Stimulated activated CD8-positive, alpha-beta memory T cell treated with anti-CD3 and anti-CD28 coated beads, Interleukin-2, amount 100 ng/mL, for 1 hour (primary cell): Measurements from ENCODE around the gene ZFYVE19.

ENCODE experiments used
- DNase-seq, 2 donors: peaks; one replicate each; pipeline ENCODE4 v3.0.0-alpha.2; 2020; ENCODE audit warnings: low read depth in 2 of 2

The ZFYVE19 gene

DNA sequence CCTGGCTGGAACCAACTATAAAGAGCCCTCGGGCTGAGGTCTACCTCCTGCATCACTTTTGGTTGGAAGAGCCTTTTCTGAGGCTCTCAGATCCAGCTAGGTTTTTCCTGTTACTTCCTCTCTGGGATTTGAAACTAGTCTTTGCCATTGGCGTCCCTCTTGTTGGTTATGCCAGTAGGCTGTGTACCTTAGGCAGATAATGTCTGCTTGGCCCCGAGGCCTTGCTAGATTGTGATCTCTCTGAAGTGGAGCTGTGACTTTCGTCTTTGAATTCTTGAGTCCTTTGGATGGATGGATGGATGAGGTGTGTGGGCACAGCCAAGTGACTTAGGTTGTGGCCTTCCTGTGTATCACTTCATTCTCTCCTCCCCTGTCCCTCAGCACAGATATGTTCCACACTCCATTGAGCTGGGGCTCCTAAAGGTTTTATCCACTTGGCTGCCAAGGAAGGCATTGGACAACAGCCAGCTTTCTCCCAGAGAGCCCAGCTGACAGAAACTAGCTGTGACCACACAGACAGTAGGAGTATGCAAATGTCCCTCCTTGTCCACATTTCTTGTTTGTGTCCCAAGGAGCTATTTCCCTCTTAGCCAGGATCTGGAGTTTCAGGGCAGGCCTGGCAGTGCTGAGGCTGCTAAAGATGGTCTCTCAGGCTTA, 8.3 kb downstream of the ZFYVE19 start:
- DNase-seq: no peak

DNA sequence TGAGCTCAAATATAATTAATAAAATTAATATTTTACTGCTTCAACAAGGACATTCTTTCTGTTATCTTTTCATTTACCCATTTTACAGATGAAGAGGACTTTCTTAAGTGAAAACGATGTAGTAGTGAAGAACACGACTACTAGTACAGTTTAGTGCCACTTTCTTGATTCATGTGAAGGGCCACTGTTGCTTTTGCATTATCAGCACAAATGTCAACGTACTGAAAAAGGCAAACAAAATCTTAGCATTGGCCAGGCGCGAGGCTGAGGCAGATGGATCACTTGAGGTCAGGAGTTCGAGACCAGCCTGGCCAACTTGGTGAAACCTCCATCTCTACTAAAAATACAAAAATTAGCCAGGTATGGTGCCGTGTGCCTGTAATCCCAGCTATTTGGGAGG, 12.2 kb downstream of the ZFYVE19 start:
- no peak for DNase-seq

DNA sequence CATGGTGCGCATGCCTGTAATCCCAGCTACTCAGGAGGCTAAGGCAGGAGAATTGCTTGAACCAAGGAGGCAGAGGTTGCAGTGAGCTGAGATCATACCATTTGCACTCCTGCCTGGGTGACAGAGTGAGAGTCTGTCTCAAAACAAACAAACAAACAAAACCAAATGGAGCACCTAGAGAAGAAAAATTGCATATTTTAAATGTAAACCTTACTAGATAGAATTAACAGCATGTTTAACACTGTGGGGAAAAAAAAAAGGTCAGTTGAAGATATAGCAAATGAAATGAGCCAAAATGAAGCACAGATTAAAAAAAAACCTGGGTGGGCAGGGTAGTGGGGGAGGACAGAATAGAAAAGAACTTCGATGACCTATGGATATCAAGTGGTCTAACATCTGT, 14.3 kb downstream of the ZFYVE19 start:
- no peak for DNase-seq

DNA sequence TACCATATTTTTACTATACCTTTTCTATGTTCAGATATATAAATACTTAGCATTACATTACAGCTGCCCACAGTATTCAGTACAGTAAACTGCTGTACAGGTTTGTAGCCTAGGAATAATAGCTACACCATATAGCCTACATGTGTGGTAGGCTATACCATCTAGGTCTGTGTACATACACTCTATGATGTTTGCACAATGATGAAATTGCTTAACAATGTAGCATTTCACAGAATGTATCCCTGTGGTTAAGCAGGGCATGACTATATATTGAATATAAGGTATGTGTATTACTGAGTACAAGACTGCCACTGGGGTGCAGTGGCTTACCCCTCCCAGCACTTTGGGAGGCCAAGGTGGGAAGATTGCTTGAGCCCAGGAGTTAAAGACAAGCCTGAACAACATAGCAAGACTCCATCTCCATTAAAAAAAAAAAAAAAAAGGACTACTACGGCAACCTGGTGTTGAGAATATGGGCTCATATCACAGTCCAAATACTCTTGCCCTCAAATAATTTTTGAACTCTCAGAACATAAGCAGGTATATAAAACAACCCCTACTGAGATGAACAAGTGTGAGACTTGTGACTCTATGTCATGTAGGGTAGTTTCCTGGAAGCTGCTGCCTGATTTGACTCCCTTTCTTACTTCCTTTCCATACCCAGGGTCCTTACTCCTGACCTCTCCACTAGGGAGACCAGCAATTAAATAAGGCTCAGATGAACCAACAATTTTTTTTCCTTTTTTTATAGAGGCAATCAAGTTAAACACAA, 16.9 kb downstream of the ZFYVE19 start:
- DNase-seq: no peak

DNA sequence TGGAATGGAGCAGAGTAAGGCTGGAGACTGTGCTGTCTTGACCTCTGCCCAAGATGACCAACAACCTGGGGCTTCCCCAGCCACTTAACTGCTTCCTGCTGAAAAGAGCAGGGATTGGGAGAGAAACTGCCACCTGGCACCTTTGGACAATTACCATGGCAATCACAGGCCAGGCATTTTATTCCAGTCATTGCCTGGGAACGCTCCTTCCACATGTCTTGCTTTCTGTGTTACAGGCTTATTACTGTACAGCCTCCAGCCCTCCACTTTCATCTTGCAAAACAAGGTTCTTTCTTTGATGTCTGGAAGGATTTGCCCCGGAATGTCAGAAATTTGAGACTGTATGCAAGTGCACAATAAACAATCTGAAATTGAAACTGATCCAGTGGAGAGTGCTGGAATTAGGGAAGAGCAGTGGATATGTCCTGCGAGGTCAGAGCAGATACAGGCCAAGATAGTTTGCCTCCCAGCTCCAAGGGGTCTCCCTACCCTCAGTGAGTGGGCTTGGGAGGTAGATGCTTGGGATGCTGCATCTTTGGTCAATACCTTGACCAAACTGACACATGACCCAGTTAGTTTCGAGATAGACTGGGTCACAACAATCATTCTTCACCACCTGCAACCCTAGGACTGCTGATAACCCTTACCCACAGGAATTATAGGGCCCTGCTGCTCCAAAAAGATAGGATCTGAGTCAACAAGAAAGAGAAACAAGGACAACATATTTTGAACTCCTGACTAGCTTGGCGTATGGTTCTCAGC, 19.0 kb downstream of the ZFYVE19 start:
- DNase-seq: no peak

DNA sequence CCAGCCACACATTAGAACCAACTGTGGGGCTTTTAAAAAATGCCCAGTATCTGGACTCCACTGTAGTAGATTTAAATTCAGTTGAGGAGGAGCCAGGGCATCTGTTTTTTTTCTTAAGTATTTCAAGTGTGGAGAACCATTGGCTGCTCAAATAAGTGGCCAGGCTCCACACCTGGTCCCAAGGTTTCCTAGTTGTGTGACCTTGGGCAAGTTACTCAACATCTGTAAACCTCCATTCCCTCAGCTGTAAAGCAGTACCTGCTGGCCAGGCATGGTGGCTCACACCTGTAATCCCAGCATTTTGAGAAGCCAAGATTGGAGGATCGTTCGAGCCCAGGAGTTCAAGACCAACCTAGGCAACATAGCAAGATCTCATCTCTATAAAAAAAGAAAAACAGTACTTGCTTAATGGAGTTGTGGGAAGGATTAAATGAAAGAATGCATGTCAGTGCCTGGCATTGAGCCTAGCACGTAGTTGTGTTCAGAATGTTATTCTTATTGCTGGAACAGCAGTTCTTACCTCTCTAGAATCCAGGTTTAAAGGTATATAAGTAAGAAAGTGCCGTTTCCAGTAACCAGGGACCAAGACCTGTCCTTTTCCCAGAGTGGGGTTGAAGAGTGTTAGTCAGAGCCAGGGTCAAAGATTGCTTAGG, 19.7 kb downstream of the ZFYVE19 start:
- DNase-seq: no peak

DNA sequence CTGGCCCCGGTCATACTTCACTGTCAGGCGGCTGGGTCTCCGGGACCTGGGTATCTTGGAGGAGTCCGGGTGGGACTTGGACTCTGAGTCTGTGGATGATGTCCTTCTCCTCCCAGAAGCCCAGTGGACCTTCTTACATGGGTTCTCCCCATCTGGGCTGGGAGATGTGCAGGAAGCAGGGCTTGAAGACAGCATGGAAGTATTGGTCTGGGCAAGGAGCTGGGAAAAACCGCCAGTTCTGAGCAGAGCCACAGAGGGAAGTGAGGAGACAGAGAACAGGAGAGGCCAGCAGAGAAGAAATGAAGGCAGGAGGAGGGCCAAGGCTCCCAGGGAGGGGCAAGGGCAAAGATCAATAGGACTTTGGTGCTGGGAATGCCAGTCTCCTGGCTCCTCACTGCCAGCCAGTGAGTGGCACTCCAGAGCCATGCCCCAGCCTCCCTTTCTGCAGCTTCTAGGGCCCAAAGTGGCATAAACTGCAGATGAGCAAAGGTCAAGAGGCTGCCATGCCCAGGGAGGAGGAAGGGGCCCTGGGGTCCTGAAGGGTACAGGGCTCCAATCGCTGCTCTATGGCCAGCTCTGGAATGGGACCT, 21.7 kb downstream of the ZFYVE19 start, which contains the start of gene PPP1R14D:
PPP1R14D (minus strand) TSS at position 262 of the 590 bp plus-strand sequence; CDS start at position 195, 67 bp downstream.
- DNase-seq: no peak

DNA sequence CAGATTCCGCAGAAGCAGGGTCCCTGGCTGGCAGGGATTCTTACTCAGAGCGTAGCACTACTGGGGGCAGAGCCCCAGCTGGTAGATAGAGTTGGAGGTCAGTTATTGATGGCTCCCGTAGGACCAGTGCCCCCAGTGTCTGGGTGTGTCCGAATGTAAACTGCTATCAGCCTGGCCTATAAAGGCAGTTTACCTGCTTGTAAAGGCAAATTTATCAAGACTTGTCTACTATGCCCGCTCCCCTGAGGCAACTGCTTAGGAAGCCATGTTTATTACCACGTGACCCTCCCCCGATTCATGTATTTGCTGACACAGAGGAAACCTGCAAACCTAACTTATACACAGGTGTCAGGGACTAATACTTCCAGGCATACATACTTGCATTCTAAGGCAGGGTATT, 22.2 kb downstream of the ZFYVE19 start:
- no peak for DNase-seq

DNA sequence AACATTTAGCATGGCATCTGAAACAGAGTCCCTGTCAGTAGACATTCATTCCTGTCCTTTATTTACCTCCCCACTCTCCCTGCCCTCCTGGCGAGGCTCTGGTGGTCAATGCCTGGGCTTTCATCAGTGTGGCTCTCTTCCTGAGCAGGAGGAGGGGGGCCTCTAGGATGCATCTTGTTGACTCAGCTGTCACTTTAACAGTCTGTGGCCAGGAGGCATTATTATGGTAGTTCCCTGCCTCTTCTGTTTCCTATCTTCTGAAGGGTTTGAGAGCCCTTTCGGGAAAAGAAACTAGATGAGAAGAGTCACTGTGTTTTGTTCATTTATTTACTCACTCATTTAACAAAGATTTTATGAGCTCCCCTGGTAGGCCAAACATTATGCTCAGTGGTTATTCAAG, 24.0 kb downstream of the ZFYVE19 start:
- no peak for DNase-seq

DNA sequence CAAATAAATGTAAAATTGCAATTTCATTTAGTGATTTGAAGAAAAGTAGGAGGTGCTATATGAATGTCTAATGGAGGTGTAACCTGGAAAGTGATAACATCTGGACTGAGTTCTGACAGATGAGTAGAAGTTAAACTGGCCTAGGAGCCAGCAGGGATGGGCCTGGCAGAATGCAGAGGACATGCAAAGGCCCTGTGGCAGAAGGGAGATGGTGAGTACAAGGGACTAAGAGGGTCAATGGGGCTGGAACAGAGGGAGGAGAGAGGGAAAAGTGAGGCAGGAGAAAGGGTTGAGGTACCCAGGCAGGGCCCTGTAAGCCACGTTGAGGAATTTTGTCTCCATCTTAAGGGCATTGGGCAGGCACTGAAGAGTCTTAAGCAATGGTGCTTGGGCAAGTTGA, 25.0 kb downstream of the ZFYVE19 start:
- no peak for DNase-seq

DNA sequence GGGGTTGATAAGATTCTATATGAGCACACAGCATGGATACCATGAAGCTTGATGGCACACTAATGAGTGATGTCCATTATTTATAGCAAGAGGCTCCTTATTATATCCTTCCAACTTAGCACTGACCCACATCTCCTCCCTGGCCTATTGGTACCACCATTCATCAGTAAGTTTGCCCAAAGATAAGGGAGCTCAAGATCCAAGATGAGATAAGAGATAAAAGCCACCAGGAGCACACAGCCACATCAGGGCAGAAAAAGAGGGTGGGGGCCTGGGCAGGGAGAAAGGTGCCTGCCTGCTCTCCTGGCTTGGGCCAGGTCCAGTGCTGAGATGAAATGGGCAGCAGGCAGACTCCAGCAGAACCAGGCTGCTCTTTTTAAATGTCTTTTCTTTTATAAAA, 26.0 kb downstream of the ZFYVE19 start:
- no peak for DNase-seq

DNA sequence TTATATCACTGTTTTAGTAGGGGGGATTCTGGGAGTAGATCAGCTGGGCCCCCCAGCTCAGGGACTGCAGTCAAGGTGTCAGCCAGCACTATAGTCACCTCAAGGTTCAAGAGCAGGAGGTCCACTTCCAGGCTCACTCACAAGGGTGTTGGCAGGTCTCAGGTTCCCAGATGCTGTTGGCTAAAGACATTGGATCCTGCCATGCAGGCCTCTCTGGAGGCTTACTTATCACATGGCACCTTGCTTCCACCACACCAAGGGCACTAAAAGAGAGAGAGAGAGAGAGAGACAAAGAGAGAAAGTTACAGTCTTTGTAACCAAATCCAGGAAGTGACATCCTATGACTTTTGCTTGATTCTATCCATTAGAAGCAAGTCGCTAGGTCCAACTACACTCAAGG, 29.1 kb downstream of the ZFYVE19 start:
- no peak for DNase-seq

DNA sequence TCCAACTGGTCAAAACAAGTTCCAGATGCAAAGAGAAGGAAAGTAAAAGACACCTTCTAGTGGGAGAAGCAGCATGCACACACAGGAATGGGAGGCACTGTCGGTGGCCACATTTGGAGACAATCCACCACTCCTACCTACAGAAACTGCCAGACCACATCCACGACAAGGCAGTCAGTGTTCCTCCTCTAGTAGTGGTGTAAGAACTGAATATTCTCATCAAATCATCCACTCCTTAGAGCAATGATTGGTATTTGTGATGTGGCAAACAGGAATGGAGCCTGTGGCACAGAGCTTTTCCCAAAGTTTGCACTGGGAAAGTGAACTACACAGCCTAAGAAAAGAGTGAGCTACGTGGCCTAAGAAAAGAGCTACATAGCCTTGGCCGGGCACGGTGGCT, 31.9 kb downstream of the ZFYVE19 start:
- DNase-seq: no peak

DNA sequence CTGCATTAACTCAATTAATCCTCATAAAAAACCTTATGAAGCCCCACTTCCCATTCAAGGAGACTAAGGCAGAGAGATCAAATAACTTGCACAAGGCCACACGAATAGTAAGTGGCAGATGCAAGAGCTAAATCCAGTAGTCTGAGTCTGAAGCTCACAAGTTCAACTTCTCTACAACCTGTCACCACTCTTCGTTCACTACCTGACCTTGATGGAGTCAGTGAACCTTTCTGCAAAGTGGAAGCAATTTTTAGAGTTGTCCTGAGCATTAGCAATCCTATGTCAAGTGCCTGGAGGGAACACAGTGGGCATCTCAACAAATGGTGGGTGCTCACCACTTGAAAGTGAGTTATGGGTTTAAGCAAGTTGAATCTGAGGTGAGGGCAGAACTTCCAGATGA, 34.9 kb downstream of the ZFYVE19 start:
- no peak for DNase-seq

DNA sequence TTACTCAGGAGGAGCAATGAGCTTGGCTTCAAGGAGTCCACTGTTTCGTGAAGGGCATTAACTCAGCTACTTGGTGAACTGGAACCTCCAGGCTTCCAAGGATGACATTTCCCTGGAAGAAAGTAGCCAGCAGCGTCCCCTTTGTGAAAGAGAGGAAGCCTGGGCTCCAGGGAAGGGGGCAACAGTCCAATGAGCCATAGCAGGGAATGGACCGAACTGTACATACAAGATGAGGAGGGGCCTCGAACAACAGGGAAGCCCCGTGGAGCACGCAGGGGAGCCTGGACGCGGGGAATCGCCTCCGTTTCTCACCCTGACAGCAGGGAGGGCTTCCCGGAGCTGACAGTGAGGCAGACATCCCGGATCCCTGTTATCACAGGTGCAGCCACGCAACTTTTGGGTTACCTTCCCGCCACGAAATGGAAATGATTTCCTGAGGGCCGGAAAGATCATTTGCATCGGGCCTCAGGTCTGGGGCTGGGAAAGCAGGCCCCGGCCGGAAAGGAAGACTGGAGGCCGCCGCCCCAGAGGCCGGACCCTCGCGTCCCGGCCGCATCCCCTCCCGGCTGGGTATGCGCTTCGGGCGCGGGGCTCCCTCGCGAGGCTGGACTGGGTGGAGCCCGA, 36.5 kb downstream of the ZFYVE19 start:
- no peak for DNase-seq

DNA sequence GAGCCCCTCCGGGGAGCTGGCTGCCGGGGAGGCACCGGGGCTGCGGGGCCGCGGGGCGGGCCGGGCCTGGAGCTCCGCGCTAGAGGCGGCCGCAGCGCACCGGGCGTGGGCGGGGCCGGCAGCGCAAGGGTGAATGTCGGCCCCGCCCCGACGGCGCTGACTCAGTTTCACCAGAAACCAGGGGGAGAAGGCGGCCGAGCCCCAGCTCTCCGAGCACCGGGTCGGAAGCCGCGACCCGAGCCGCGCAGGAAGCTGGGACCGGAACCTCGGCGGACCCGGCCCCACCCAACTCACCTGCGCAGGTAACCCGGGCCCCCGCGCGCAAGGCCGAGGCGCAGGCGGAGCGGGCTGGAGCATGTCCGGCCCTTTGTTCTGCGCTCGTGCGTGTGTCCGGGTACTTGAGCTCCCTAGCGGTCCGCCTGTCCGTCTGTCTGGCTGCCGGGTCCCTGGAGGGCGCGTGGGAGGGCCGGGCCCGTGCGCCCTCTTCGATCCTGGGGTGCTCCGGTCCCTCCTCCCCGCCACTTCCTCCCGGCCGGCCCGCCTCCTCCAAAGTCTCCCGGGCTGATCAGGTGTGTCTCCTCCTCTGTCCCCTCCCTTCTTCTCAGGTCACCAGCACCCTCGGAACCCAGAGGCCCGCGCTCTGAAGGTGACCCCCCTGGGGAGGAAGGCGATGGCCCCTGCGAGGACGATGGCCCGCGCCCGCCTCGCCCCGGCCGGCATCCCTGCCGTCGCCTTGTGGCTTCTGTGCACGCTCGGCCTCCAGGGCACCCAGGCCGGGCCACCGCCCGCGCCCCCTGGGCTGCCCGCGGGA, 37.2 kb downstream of the ZFYVE19 start, which contains the start of gene SPINT1:
SPINT1 (plus strand) TSS at position 164 of the 811 bp plus-strand sequence; CDS start at position 671, 507 bp downstream.
- DNase-seq: peak in 1 of 2 donors; percentile 39

DNA sequence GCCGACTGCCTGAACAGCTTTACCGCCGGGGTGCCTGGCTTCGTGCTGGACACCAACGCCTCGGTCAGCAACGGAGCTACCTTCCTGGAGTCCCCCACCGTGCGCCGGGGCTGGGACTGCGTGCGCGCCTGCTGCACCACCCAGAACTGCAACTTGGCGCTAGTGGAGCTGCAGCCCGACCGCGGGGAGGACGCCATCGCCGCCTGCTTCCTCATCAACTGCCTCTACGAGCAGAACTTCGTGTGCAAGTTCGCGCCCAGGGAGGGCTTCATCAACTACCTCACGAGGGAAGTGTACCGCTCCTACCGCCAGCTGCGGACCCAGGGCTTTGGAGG, 37.8 kb downstream of the ZFYVE19 start:
- DNase-seq: no peak

DNA sequence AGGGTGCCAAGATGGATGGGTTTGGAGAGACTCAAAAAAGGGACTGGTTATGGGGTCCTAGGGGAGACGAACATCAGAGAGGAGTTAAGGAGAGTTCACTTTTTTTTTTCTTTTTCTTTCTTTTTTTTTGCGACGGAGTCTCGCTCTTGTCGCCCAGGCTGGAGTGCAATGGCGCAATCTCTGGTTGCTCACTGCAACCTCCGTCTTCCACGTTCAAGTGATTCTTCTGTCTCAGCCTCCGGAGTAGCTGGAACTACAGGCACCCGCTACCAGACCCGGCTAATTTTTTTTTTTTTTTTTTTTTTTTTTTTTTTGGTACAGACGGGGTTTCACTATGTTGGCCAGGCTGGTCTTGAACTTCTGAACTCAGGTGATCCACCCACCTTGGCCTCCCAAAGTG, 38.1 kb downstream of the ZFYVE19 start:
- DNase-seq: no peak

DNA sequence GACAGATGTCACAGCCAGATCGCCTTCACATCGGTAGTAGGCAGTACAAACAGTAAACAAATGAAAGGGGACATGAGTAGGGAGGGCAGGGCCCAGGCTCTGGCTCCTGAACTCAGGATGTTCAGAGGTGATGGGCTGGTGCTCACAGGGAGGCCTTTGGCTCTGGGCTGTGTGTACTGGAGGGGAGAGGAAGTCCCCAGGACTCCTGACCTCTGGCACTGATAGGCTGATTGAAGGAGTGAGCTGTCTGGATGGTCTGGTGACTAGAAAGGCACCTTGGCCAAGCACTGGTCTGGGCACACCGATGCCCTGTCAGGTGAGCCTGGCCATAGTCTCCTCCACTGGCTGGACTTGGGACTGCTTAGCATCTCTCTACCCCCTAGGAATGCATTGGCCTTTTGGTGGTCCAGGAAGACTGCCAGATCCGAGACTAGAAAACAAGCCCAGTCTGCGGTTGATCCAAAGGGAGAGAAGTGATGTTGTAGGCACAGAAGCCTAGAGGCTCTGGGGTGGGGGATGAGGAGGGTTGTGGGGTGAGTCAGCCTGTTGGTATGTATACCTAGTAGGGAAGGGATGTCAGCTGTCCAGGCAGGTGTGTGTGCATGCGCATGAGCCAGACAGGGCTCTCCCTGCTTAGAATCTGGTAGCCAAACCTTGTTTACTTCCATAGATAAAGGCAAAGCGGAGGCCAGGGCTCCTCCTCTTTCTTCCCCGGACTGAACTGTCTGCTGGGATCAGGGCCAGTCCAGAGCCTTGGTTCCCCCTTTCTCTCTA, 38.8 kb downstream of the ZFYVE19 start:
- no peak for DNase-seq

DNA sequence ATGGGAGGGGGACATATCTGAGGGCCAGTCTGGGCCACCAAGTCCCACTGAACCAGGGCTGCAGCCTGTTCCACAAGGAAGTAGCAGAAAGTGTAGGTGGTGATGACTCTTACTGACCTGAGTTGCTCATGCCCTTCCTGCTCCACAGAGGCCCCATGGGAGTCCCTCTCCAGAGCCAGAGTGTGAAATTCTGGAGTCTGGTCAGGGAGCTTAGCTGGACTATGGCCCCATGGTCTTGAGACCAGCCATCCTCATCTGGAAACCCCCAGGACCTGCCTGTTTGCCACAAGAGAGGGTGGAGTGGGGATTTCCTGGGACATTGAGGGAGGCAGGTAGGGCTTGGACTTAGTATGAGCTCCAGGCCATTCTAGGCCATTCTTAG, 39.9 kb downstream of the ZFYVE19 start:
- DNase-seq: no peak
